ENCODE measurements around the gene BDH2. TPM values are rescaled to one million over a fixed set of nuclear protein-coding genes. Genes with fewer than 3 reads are reported as not detected.

Gene BDH2
- total and polyA plus RNA-seq, 2 donors from 2014 or later = 104 to 473 TPM

- Histone ChIP-seq H3K4me3 (ENCODE audit: low read length in 3 of 3) (no peak overlapping the region), H3K27me3 (ENCODE audit: control insufficient read depth, insufficient read depth, low read length) (no peaks in the 10 kb centered on the region), H3K4me1 (ENCODE audit: control insufficient read depth in 2 of 3, insufficient read depth in 2 of 3, low read depth in 1 of 3, low read length in 3 of 3) (no peaks in the 10 kb centered on the region), H3K9ac (ENCODE audit: low read length in 3 of 3) (no peak overlapping the region), H3K36me3 (ENCODE audit: control insufficient read depth in 2 of 3, insufficient read depth in 3 of 3, low read length in 3 of 3) (no peaks in the 10 kb centered on the region), H3K27ac (ENCODE audit: low read depth in 2 of 2, low read length in 2 of 2) (no peak overlapping the region), H3K9me3 (ENCODE audit: control insufficient read depth in 2 of 3, insufficient read depth in 1 of 3, low read length in 3 of 3) (no peaks in the 10 kb centered on the region)
- DNase-seq (no peak), FAIRE-seq (no peak)
- intact Hi-C loops (cut with DNase I) = no loop called here
- TF ChIP-seq CTCF (IDR thresholded peaks at IDR 0.05; ENCODE audit: borderline replicate concordance, extremely low read depth, insufficient read depth) = no peak
Measured at GRCh38 chr4:103108542-103108941, 8.9 kb upstream of the BDH2 start.

GRCh38 chr4:103105558-103106356 is 6.1 kb upstream of the BDH2 start:
- Histone ChIP-seq H3K27ac (ENCODE audit: low read depth in 2 of 2, low read length in 2 of 2) (no peak overlapping the region), H3K36me3 (ENCODE audit: control insufficient read depth in 2 of 3, insufficient read depth in 3 of 3, low read length in 3 of 3) (no peaks in the 10 kb centered on the region), H3K9me3 (ENCODE audit: control insufficient read depth in 2 of 3, insufficient read depth in 1 of 3, low read length in 3 of 3) (no peaks in the 10 kb centered on the region), H3K27me3 (ENCODE audit: control insufficient read depth, insufficient read depth, low read length) (no peaks in the 10 kb centered on the region), H3K9ac (ENCODE audit: low read length in 3 of 3) (no peak overlapping the region), H3K4me1 (ENCODE audit: control insufficient read depth in 2 of 3, insufficient read depth in 2 of 3, low read depth in 1 of 3, low read length in 3 of 3) (no peaks in the 10 kb centered on the region), H3K4me3 (ENCODE audit: low read length in 3 of 3) (no peak overlapping the region)
- no peak for TF ChIP-seq CTCF (IDR thresholded peaks at IDR 0.05; ENCODE audit: borderline replicate concordance, extremely low read depth, insufficient read depth)
- intact Hi-C loops (cut with DNase I) = no loop called here
- FAIRE-seq (no peak), DNase-seq (no peak)

GRCh38 chr4:103104886-103105285 is 5.3 kb upstream of the BDH2 start:
- FAIRE-seq = no peak
- no peak for TF ChIP-seq CTCF (IDR thresholded peaks at IDR 0.05; ENCODE audit: borderline replicate concordance, extremely low read depth, insufficient read depth)
- Histone ChIP-seq H3K27me3 (ENCODE audit: control insufficient read depth, insufficient read depth, low read length) (no peaks in the 10 kb centered on the region), H3K36me3 (ENCODE audit: control insufficient read depth in 2 of 3, insufficient read depth in 3 of 3, low read length in 3 of 3) (no peaks in the 10 kb centered on the region), H3K4me3 (ENCODE audit: low read length in 3 of 3) (no peak overlapping the region), H3K27ac (ENCODE audit: low read depth in 2 of 2, low read length in 2 of 2) (no peak overlapping the region), H3K4me1 (ENCODE audit: control insufficient read depth in 2 of 3, insufficient read depth in 2 of 3, low read depth in 1 of 3, low read length in 3 of 3) (no peaks in the 10 kb centered on the region), H3K9me3 (ENCODE audit: control insufficient read depth in 2 of 3, insufficient read depth in 1 of 3, low read length in 3 of 3) (no peaks in the 10 kb centered on the region), H3K9ac (ENCODE audit: low read length in 3 of 3) (no peak overlapping the region)
- DNase-seq = no peak
- intact Hi-C loops (cut with DNase I) = no loop called here

Measured in kidney (tissue), 14 donors.